Mucosa of rectum (tissue), 2 donors: ENCODE measurements around the gene STAMBPL1.
"Not testable (repeated sequence)": the region's sequence is repeated elsewhere in the genome, so short reads cannot be mapped to it uniquely, and the experiment has no call there.

ENCODE experiments used
- H3K27ac ChIP-seq, 2 donors: one replicate each; pipeline ENCODE4 v1.7.0; 2013; ENCODE audit warnings: inconsistent platforms in 2 of 2, low read depth in 2 of 2, low read length in 2 of 2
- H3K27me3 ChIP-seq, 2 donors: one replicate each; pipeline ENCODE4 v1.7.0; 2013; ENCODE audit warnings: low read length in 2 of 2; ENCODE audit not compliant: control insufficient read depth in 2 of 2, insufficient read depth in 2 of 2
- H3K36me3 ChIP-seq, 2 donors: one replicate each; pipeline ENCODE4 v1.7.0; 2013; ENCODE audit warnings: low read length in 2 of 2; ENCODE audit not compliant: control insufficient read depth in 2 of 2, insufficient read depth in 2 of 2
- H3K4me1 ChIP-seq, 2 donors: one replicate each; pipeline ENCODE4 v1.7.0; 2013; ENCODE audit warnings: low read length in 2 of 2, mild to moderate bottlenecking in 1 of 2; ENCODE audit not compliant: control insufficient read depth in 2 of 2, insufficient read depth in 2 of 2
- H3K4me3 ChIP-seq, 2 donors: one replicate each; pipeline ENCODE4 v1.7.0; 2013; ENCODE audit warnings: low read length in 2 of 2
- H3K9ac ChIP-seq, 2 donors: one replicate each; pipeline ENCODE4 v1.7.0; 2013; ENCODE audit warnings: low read length in 2 of 2, low read depth in 1 of 2, mild to moderate bottlenecking in 1 of 2
- H3K9me3 ChIP-seq, 2 donors: one replicate each; pipeline ENCODE4 v1.7.0; 2013; ENCODE audit warnings: low read length in 2 of 2; ENCODE audit not compliant: control insufficient read depth in 2 of 2
- donor health status: healthy.
- donor health status: Normal muscosa, but diverticular disease.

The STAMBPL1 gene

DNA sequence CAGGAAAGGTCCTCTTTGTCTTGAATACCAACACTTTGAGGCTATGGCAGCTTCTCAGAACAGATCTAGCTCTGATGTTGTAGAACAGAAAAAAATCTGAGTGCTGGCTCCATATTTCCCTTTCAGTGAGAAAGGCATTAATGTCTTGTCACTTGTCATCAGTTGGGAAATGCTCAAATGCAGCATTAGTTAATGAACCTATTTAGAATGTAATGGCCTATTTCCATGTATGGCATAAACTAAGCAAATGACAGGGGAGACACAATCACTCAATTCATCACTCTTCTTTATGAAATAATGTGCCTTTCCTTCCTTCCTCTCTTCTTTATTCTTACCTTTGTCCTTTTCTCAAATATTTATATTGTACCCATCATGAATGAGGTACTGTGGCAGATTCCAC, 5.0 kb upstream of the STAMBPL1 start:
- Histone ChIP-seq H3K9me3 (no peaks in the 10 kb centered on the region), H3K27me3 (no peaks in the 10 kb centered on the region), H3K4me3 (no peak overlapping the region), H3K9ac (no peak overlapping the region), H3K27ac (no peak overlapping the region), H3K36me3 (no peaks in the 10 kb centered on the region), H3K4me1 (peaks cover 8 to 10% of the 10 kb centered on the region in 2 donors)

DNA sequence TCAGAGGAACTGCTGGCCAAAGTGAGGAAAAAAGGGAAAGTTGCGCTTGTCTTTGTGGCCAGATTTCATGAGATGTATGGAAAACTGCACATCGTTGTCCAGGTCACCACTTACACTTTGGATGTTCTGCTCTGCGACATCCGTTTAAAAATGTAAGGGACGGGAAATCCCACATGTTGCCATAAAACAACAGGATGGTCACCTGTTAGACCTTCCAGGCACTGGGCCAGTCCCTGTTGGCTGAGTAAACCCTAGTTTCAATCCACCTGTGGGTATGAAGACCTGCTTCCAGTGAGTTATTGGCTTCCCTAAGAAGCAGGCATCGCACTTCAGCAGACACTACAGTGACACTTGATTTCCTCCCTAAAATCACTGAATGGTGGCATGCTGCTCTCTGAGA, 2.7 kb upstream of the STAMBPL1 start:
- no peaks in the 10 kb centered on the region for H3K9me3 ChIP-seq
- H3K36me3 ChIP-seq = no peaks in the 10 kb centered on the region
- H3K4me1 ChIP-seq = peaks cover 20 to 23% of the 10 kb centered on the region in 2 donors
- no peak overlapping the region for H3K27ac ChIP-seq
- H3K4me3 ChIP-seq = no peak overlapping the region
- no peaks in the 10 kb centered on the region for H3K27me3 ChIP-seq
- no peak overlapping the region for H3K9ac ChIP-seq

DNA sequence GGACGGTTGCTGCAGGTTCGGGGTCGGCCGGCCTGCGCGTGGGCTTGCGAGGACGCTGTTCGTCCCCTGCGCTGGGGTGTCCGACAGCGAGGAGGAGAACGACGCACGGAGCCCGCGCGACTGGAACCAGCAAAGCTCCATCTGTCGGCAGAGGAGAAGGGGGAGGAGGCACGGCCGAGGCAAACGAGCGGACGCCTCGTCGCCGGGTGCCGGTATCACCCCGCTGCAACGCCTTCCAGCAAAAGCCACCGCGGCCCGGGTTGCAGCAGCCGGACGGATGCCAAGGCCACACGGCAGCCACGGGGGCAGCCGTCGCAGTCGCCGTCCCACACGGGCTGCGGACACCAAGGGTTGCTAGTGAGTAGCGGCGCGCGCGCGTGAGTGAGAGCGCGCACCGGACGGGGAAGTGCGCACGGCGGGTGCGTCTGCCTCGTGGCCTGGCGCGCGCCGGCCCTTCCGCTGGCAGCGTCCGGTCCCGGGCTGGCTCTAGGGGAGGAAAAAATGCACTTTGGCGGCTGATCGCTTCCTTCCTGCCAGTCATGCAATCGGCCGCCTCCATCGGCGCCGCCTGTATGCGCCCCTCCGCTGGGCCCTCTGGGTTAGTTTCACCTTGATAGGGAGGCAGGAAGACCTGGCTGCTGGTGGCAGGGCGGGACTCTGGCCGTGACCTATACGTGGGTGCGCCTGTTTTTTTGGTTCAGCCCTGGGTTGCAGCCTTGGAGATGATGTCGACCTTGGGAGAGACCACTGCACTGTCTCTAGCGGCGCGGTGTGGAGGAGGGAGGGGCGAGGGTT, 434 bp downstream of the STAMBPL1 start:
- peaks cover 23 to 31% of the 10 kb centered on the region in 2 donors for H3K4me1 ChIP-seq

DNA sequence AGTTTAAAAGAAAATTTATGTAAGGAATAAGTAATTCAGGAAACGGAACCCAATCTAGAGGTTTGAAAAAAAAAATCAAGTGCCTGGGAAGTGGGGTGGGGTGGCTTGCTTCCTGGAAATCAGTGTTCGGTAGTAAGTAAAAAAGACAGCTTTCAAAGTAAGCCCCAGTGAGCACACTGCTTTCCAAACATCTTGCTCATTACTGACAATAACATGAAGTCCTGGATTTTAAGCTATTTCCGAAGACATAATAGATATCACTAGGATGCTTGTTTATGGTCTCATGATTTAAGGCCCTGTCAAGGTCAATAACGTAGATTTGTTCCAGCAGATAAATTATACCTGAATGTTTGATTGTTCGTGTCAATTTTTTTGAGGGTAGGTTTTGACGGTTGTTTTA, 1.3 kb downstream of the STAMBPL1 start:
- no peaks in the 10 kb centered on the region for H3K27me3 ChIP-seq
- peak overlapping the region; percentile 90 to 91 for H3K4me3 ChIP-seq
- peak overlapping the region; percentile 93 to 98 for H3K27ac ChIP-seq
- no peaks in the 10 kb centered on the region for H3K9me3 ChIP-seq
- H3K9ac ChIP-seq = peak overlapping the region; percentile 90 to 97
- peaks cover 23 to 31% of the 10 kb centered on the region in 2 donors for H3K4me1 ChIP-seq
- no peaks in the 10 kb centered on the region for H3K36me3 ChIP-seq

More for the DNA sequence above, 434 bp downstream of the STAMBPL1 start:
- no peaks in the 10 kb centered on the region for H3K36me3 ChIP-seq
- no peaks in the 10 kb centered on the region for H3K27me3 ChIP-seq
- peak overlapping the region; percentile 90 to 97 for H3K9ac ChIP-seq
- no peaks in the 10 kb centered on the region for H3K9me3 ChIP-seq
- H3K4me3 ChIP-seq = peak overlapping the region; percentile 90 to 91
- peak overlapping the region; percentile 93 to 98 for H3K27ac ChIP-seq

DNA sequence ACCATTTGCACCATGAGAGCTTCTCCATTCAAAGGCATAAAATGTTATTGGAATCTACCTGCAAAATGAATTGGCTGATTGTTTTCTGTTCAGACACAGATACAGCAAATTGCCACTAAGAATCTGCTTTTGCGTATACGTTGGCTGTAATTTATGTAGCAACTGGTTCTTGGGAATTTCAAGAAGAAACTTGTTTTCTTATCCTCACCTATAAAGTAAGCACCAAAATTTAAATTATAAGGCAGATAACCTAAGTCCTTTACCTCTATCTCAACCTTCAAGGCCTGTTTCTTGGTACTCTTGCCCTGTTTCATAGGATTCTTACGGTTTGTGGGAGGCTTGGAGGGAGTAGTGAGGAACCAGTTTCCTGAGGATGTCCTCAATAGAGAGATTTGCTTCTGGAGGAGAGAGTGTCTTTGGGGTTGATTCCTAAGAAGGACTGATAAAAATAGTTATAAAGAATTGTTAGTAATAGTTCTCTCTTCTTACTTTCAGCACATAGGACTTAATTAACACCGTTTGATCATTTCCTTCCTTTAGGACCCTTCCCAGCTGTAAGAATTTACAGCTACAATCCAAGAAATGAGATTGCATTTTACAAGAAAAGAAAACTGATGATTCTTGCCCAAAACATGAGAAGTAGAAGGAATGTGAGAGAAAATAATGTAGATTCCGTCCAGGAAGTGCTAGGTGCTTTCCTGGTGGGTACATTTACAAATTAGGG, 2.0 kb downstream of the STAMBPL1 start:
- peaks cover 23 to 31% of the 10 kb centered on the region in 2 donors for H3K4me1 ChIP-seq
- H3K27ac ChIP-seq = peak overlapping the region; percentile 93 to 98
- H3K27me3 ChIP-seq = no peaks in the 10 kb centered on the region
- no peaks in the 10 kb centered on the region for H3K9me3 ChIP-seq
- peak overlapping the region; percentile 90 to 97 for H3K9ac ChIP-seq
- H3K4me3 ChIP-seq = peak overlapping the region; percentile 90 to 91
- no peaks in the 10 kb centered on the region for H3K36me3 ChIP-seq

DNA sequence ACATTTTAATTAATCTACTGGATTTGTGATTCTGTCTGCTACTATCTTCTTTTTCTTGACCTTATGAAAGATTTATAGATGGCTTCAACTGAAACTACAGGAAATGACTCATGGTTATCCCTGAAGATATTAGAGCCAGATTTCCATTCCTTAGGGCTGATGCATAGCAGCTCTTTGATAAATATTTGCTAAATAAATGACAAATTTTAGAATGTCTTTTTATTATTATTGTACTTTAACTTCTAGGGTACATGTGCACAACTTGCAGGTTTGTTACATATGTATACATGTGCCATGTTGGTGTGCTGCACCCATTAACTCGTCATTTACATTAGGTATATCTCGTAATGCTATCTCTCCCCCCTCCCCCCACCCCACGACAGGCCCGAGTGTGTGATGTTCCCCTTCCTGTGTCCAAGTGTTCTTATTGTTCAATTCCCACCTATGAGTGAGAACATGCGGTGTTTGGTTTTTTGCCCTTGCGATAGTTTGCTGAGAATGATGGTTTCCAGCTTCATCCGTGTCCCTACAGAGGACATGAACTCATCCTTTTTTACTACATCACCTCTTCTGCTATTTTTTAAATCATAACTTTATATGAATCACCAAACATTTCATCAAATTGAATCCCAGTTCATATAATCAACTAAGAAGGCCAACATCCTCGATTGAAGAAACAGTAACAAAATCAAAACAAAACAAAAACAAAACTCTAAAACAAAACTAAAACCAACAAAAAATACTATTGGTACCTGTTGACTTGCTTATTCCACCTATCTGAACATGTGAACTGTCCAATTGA, 2.8 kb downstream of the STAMBPL1 start:
- not testable (repeated sequence) for H3K36me3 ChIP-seq, H3K9me3 ChIP-seq, H3K27me3 ChIP-seq
- Histone ChIP-seq H3K9ac (peak overlapping the region; percentile 1 to 90), H3K4me1 (peaks cover 23 to 31% of the 10 kb centered on the region in 2 donors), H3K27ac (peak overlapping the region; percentile 93 to 98), H3K4me3 (peak overlapping the region; percentile 90 to 91)

DNA sequence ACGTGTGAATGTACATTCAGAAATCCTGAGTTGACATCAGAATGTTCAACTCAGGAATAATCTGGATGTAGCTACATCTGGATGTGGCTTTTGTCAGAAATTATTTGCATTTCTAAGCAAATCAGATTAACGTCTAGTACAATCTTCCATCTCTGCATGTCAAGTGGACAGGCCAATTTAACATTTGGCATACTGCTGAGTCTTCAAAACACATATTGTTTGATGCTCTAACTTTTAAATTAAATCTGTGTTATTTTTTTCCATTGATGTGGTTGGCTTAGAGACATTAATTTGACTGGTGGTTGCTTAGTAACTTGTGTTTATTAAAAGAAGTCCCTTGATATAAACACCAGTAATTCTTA, 3.4 kb downstream of the STAMBPL1 start:
- Histone ChIP-seq H3K36me3 (no peaks in the 10 kb centered on the region), H3K27ac (peak overlapping the region; percentile 29 to 42), H3K9ac (no peak overlapping the region), H3K4me3 (no peak overlapping the region), H3K27me3 (no peaks in the 10 kb centered on the region), H3K9me3 (no peaks in the 10 kb centered on the region), H3K4me1 (peaks cover 23 to 31% of the 10 kb centered on the region in 2 donors)

DNA sequence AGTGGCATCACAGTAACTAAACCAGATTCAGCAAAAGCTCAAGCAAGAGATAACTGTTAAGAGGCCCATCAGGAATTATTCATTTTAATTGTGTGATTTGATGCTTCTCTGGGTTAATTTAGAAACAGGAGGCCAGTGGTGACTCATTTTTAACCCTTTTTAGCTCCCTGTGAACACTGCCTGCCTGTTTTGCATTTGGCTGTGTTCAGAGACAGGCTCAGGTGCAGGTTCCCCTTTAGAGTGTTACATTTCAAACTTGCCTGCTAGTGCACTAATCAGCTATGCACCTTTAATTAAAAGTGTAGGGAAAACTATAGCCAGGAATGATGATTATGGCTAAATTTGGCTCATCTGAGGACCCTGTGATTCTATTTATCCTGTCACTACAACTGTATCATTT, 6.5 kb downstream of the STAMBPL1 start:
- Histone ChIP-seq H3K4me3 (no peak overlapping the region), H3K9me3 (no peaks in the 10 kb centered on the region), H3K27ac (no peak overlapping the region), H3K36me3 (no peaks in the 10 kb centered on the region), H3K9ac (no peak overlapping the region), H3K27me3 (no peaks in the 10 kb centered on the region), H3K4me1 (peaks cover 5 to 15% of the 10 kb centered on the region in 2 donors)

DNA sequence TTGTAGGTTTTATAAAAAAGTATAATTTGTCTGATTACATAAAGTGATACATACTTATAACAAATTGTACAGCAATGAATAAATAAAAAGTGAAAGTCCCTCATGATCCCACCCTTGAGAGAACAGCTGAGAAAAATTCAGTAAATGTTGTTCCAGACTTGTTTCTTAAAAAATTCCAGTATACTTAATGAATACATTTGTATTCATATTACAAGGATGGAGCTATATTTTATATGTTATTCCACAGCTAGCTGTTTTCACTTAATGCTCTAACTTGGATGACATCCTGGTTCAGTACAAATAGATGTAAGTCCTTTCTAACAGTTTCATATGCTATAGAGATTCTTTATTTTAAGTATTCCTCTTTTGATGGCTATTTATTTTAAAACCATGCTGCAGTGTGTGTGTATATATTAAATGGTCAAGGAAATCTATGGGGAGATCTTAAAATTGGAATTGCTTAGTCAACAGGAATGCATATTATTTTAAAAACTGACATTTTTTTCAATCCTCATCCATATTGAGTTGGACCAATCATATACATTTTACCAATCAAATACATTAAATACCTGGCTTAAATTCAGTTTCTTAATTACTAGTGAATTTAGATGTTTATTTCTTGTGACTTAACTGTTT, 8.9 kb downstream of the STAMBPL1 start:
- H3K9me3 ChIP-seq = no peaks in the 10 kb centered on the region
- no peak overlapping the region for H3K4me3 ChIP-seq
- H3K4me1 ChIP-seq = peaks cover 0 to 9% of the 10 kb centered on the region in 2 donors
- H3K27me3 ChIP-seq = no peaks in the 10 kb centered on the region
- H3K9ac ChIP-seq = no peak overlapping the region
- H3K27ac ChIP-seq = no peak overlapping the region
- H3K36me3 ChIP-seq = no peaks in the 10 kb centered on the region
